PC-3 (cell line): ENCODE results near the gene RAB11A. TPM values are rescaled to one million over a fixed set of nuclear protein-coding genes. Genes with fewer than 3 reads are reported as not detected.

Experiments used
- ATAC-seq: fragments of 200-7000 bp; cut with Tn5 transposase; 2 replicates; pipeline ENCODE4 v1.9.1; 2020; ENCODE audit warnings: mild to moderate bottlenecking, moderate library complexity
- BruUV-seq: library from RNA; stranded (reverse); fragments of 400-500 nt; replicated peaks from 2 replicates; lab custom pipeline; 2021; lab: Mats Ljungman, UMichigan
- CTCF ChIA-PET: fragments of 300-600 bp; sonication (Branson Sonifier 250); formaldehyde crosslinking; loops from one replicate; lab custom pipeline; 2022; ENCODE audit warnings: antibody characterized with exemption; lab: Charles Lee
- POLR2A ChIA-PET: fragments of 300-600 bp; sonication (Branson Sonifier 250); formaldehyde crosslinking; loops from one replicate; lab custom pipeline; 2022; ENCODE audit warnings: antibody characterized with exemption; ENCODE audit not compliant: unreplicated experiment; lab: Charles Lee
- DNase-seq: peaks from one replicate; pipeline ENCODE4 v3.0.0-alpha.2; 2015
- H2AFZ ChIP-seq: fragments of 300-600 bp; sonication (generic); 2 replicates; pipeline ENCODE4 v1.6.0; 2016; ENCODE audit warnings: antibody characterized with exemption, low read length
- H3F3A ChIP-seq: fragments of 300-600 bp; sonication (generic); one replicate; pipeline ENCODE4 v1.6.0; 2017; ENCODE audit warnings: antibody characterized with exemption, low read length, control low read depth, mild to moderate bottlenecking; ENCODE audit not compliant: unreplicated experiment
- H3K27ac ChIP-seq: fragments of 300-600 bp; sonication (generic); 2 replicates; pipeline ENCODE4 v1.5.1; 2016; ENCODE audit warnings: mild to moderate bottlenecking, low read length
- H3K27me3 ChIP-seq: fragments of 300-600 bp; sonication (generic); 2 replicates; pipeline ENCODE4 v1.6.1; 2016; ENCODE audit warnings: low read length, mixed read lengths
- H3K36me3 ChIP-seq: fragments of 300-600 bp; sonication (generic); 2 replicates; pipeline ENCODE4 v1.6.1; 2016; ENCODE audit warnings: low read depth, mixed run types, low read length, mixed read lengths
- H3K4me1 ChIP-seq: fragments of 300-600 bp; sonication (generic); 2 replicates; pipeline ENCODE4 v1.5.1; 2016; ENCODE audit warnings: low read length; ENCODE audit not compliant: insufficient read depth
- H3K4me2 ChIP-seq: fragments of 300-600 bp; sonication (generic); 2 replicates; pipeline ENCODE4 v1.6.0; 2016; ENCODE audit warnings: low read length
- H3K4me3 ChIP-seq: fragments of 300-600 bp; sonication (generic); 2 replicates; pipeline ENCODE4 v1.5.1; 2016; ENCODE audit warnings: mild to moderate bottlenecking, low read length, mixed read lengths
- H3K79me2 ChIP-seq: fragments of 300-600 bp; sonication (generic); 2 replicates; pipeline ENCODE4 v1.6.1; 2017; ENCODE audit warnings: low read length, mixed read lengths
- H3K9ac ChIP-seq: fragments of 300-600 bp; sonication (generic); 2 replicates; pipeline ENCODE4 v1.6.0; 2016; ENCODE audit warnings: mild to moderate bottlenecking, low read length
- H3K9me2 ChIP-seq: fragments of 300-600 bp; sonication (generic); replicated peaks from 2 replicates; pipeline ENCODE4 v1.6.1; 2016; ENCODE audit warnings: mixed run types, low read length, mixed read lengths
- H3K9me3 ChIP-seq: fragments of 300-600 bp; sonication (generic); 2 replicates; pipeline ENCODE4 v1.6.1; 2016; ENCODE audit warnings: low read length, mixed read lengths
- H4K20me1 ChIP-seq: fragments of 300-600 bp; sonication (generic); 2 replicates; pipeline ENCODE4 v1.6.1; 2016; ENCODE audit warnings: low read length, mixed read lengths
- EZH2 ChIP-seq: fragments of 300-600 bp; sonication (generic); IDR thresholded peaks from one replicate; pipeline ENCODE4 v1.6.1; 2017; ENCODE audit warnings: antibody characterized with exemption, mild to moderate bottlenecking, low read length; ENCODE audit not compliant: unreplicated experiment
- EZH2phosphoT487 ChIP-seq: fragments of 300-600 bp; sonication (generic); IDR thresholded peaks from 2 replicates; pipeline ENCODE4 v1.6.1; 2018; ENCODE audit warnings: mild to moderate bottlenecking, antibody characterized with exemption, low read length, borderline replicate concordance
- intact Hi-C: fragments of 100-400 bp; cut with micrococcal nuclease; formaldehyde crosslinking; loops from 2 replicates; pipeline ENCODE4 v1.9.0; 2023
- total RNA-seq: library from RNA; depleted of rRNA; stranded (reverse); fragments of >200 nt; gene quantifications from 2 replicates; pipeline ENCODE4 v1.2.3, GENCODE V29; 2014
- TF ChIP-seq, protein P1 (sequence below): fragments of 300-600 bp; sonication (generic); conservative IDR thresholded peaks from 2 replicates; pipeline ENCODE4 v1.5.1; 2017; ENCODE audit warnings: antibody characterized with exemption, low read depth, mild to moderate bottlenecking, low read length

RAB11A gene
- total RNA-seq, 1 experiment from 2014 or later: 171 TPM

DNA sequence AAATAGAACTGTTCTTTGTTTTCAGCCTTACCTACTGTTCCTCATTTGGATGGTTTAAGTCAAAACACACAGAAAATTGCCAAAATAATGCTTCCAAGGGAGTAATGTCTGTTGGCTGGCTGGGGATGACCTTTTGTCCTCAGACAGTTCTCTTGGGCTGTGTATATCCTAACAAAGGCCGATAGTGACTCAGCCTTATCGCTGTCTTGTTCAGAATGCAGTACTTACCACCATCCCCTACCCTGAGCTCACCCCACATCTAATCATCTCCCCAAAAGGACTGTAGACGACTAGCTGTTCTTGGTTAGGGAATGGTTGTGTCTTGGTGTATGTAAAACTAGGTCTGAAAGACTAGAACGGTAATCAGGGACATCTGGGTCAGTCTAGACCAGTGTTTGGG, 35.0 kb downstream of the RAB11A start:
- no peaks in the 10 kb centered on the region for H3K9me2 ChIP-seq
- peaks cover 30% of the 10 kb centered on the region for H3K4me1 ChIP-seq
- 0 out of 2 replicates have a peak, but pooled peaks cover 5% of the 10 kb centered on the region for H3K36me3 ChIP-seq
- H4K20me1 ChIP-seq: no peaks in the 10 kb centered on the region
- DNase-seq: no peak
- H3F3A ChIP-seq: no peaks in the 10 kb centered on the region
- no peaks in the 10 kb centered on the region for H3K79me2 ChIP-seq
- H3K9ac ChIP-seq: no peak overlapping the region
- H2AFZ ChIP-seq: no peak overlapping the region
- H3K9me3 ChIP-seq: no peaks in the 10 kb centered on the region
- no peak overlapping the region for H3K4me2 ChIP-seq
- POLR2A ChIA-PET: no interaction called here
- H3K27me3 ChIP-seq: no peaks in the 10 kb centered on the region
- no peak for TF ChIP-seq EZH2phosphoT487
- TF ChIP-seq EZH2: no peak
- TF ChIP-seq, protein P1, sequence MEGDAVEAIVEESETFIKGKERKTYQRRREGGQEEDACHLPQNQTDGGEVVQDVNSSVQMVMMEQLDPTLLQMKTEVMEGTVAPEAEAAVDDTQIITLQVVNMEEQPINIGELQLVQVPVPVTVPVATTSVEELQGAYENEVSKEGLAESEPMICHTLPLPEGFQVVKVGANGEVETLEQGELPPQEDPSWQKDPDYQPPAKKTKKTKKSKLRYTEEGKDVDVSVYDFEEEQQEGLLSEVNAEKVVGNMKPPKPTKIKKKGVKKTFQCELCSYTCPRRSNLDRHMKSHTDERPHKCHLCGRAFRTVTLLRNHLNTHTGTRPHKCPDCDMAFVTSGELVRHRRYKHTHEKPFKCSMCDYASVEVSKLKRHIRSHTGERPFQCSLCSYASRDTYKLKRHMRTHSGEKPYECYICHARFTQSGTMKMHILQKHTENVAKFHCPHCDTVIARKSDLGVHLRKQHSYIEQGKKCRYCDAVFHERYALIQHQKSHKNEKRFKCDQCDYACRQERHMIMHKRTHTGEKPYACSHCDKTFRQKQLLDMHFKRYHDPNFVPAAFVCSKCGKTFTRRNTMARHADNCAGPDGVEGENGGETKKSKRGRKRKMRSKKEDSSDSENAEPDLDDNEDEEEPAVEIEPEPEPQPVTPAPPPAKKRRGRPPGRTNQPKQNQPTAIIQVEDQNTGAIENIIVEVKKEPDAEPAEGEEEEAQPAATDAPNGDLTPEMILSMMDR: no peak
- CTCF ChIA-PET: no interaction called here
- BruUV-seq: no TSS peak
- intact Hi-C loops: no loop called here
- no peak overlapping the region for H3K27ac ChIP-seq
- H3K4me3 ChIP-seq: no peak overlapping the region
- no peak for ATAC-seq

DNA sequence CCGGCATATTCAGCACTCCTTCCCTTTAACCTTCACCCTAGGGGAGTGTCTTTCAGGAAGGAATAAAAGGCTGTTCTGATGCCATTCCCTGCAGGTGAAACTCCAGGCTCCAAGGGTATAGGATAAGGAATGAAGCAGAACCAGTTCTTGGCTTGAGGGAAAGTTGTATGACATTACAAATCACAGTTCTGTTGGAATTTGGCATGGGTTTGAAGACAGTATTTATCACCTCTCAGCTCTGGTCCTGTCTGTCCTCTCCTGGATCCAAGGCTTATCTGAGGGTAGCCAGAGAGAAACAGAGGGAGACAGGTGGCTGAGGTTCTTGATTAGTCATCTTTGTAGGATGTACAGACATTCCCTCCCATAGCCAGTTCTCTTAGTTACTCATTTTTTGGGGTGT, 37.1 kb downstream of the RAB11A start:
- Histone ChIP-seq H3K4me1 (peaks cover 30% of the 10 kb centered on the region), H3K27ac (no peak overlapping the region), H3F3A (no peaks in the 10 kb centered on the region), H3K4me2 (no peak overlapping the region), H3K9ac (no peak overlapping the region), H4K20me1 (no peaks in the 10 kb centered on the region), H3K27me3 (no peaks in the 10 kb centered on the region), H3K9me2 (no peaks in the 10 kb centered on the region), H3K9me3 (no peaks in the 10 kb centered on the region), H3K36me3 (0 out of 2 replicates have a peak, but pooled peaks cover 5% of the 10 kb centered on the region), H2AFZ (no peak overlapping the region), H3K4me3 (no peak overlapping the region), H3K79me2 (no peaks in the 10 kb centered on the region)
- POLR2A ChIA-PET: no interaction called here
- ATAC-seq: peak; percentile 16; the same call in 1 of the 2 replicates
- CTCF ChIA-PET: no interaction called here
- intact Hi-C loops: no loop called here
- peak; percentile 58 for DNase-seq
- TF ChIP-seq, protein P1: no peak
- TF ChIP-seq EZH2phosphoT487: no peak
- TF ChIP-seq EZH2: no peak
- no TSS peak for BruUV-seq

DNA sequence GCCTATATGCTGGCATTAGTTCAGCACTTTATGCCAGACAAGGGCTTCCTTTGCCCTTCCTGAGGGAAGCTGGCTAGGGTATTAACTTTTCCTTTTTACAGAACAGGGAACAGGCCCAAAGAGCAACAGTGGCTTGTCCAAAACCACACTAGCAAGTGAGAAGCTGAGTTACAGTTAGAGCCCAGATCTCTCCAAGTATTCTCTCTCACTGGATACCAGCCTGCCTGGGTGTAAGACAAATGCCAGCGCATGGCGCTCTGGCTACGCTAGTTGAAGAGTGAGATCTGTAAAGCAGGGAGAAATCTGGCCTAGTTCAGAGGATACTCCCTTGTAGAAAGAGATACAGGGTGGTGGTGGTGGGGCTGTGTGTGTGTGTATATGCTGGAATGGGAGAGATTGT, 38.4 kb downstream of the RAB11A start:
- ATAC-seq: no peak
- TF ChIP-seq, protein P1: no peak
- TF ChIP-seq EZH2phosphoT487 (no peak), EZH2 (no peak)
- no peaks in the 10 kb centered on the region for H3K9me3 ChIP-seq
- peaks cover 22% of the 10 kb centered on the region for H3K4me1 ChIP-seq
- no TSS peak for BruUV-seq
- no peaks in the 10 kb centered on the region for H4K20me1 ChIP-seq
- DNase-seq: no peak
- H3K27me3 ChIP-seq: no peaks in the 10 kb centered on the region
- H3K36me3 ChIP-seq: 0 out of 2 replicates have a peak, but pooled peaks cover 5% of the 10 kb centered on the region
- no peaks in the 10 kb centered on the region for H3K79me2 ChIP-seq
- H3K4me3 ChIP-seq: no peak overlapping the region
- CTCF ChIA-PET: no interaction called here
- H3K27ac ChIP-seq: no peak overlapping the region
- no peak overlapping the region for H3K4me2 ChIP-seq
- H3K9me2 ChIP-seq: no peaks in the 10 kb centered on the region
- intact Hi-C loops: no loop called here
- H3K9ac ChIP-seq: no peak overlapping the region
- no peaks in the 10 kb centered on the region for H3F3A ChIP-seq
- POLR2A ChIA-PET: no interaction called here
- H2AFZ ChIP-seq: no peak overlapping the region
